Activated CD8-positive, alpha-beta T cell treated with anti-CD3 and anti-CD28 coated beads for 36 hours (primary cell): ENCODE data around the gene ZC3H12D. TPM values are rescaled to one million over a fixed set of nuclear protein-coding genes. Genes with fewer than 3 reads are reported as not detected.

Experiments used
- ATAC-seq: fragments of 200-7000 bp; cut with Tn5 transposase; one replicate; pipeline ENCODE4 v1.10.0; 2021; ENCODE audit warnings: mild to moderate bottlenecking, moderate library complexity
- CTCF ChIA-PET: fragments of 350-600 bp; sonication (Branson Sonifier 250); formaldehyde crosslinking; loops from one replicate; lab custom pipeline; 2021; ENCODE audit warnings: antibody characterized with exemption; lab: Charles Lee
- POLR2A ChIA-PET: fragments of 350-600 bp; sonication (Branson Sonifier 250); formaldehyde crosslinking; loops from one replicate; lab custom pipeline; 2021; ENCODE audit warnings: antibody characterized with exemption; lab: Charles Lee
- DNase-seq: peaks from one replicate; pipeline ENCODE4 v3.0.0-alpha.2; 2020
- H3K27ac Mint-ChIP-seq: one replicate; pipeline ENCODE4 v1.8.0; 2021; ENCODE audit warnings: mild to moderate bottlenecking, mixed read lengths
- H3K27me3 Mint-ChIP-seq: one replicate; pipeline ENCODE4 v1.8.0; 2021; ENCODE audit warnings: mixed read lengths
- H3K36me3 Mint-ChIP-seq: one replicate; pipeline ENCODE4 v1.8.0; 2021; ENCODE audit warnings: low read depth, mixed read lengths
- H3K4me1 Mint-ChIP-seq: one replicate; pipeline ENCODE4 v1.8.0; 2021; ENCODE audit warnings: low read depth, mixed read lengths
- H3K4me3 Mint-ChIP-seq: one replicate; pipeline ENCODE4 v1.8.0; 2021; ENCODE audit warnings: mild to moderate bottlenecking, moderate library complexity, mixed read lengths
- H3K9me3 Mint-ChIP-seq: one replicate; pipeline ENCODE4 v1.8.0; 2021; ENCODE audit warnings: mixed read lengths
- intact Hi-C: fragments of 100-400 bp; cut with micrococcal nuclease; formaldehyde crosslinking; loops from one replicate; pipeline ENCODE4 v1.10.0; 2022
- total RNA-seq, 2 experiments: library from RNA; stranded (reverse); gene quantifications; one replicate each; pipeline ENCODE4 v1.2.3, GENCODE V29; 2021
- TF ChIP-seq, protein P1 (sequence below): fragments of 200-600 bp; IDR thresholded peaks from one replicate; pipeline ENCODE4 v1.8.0; 2022; ENCODE audit warnings: antibody characterized with exemption, mild to moderate bottlenecking

The ZC3H12D gene
- total RNA-seq, 2 experiments from 2014 or later, result 37.7 to 39.0 TPM

DNA sequence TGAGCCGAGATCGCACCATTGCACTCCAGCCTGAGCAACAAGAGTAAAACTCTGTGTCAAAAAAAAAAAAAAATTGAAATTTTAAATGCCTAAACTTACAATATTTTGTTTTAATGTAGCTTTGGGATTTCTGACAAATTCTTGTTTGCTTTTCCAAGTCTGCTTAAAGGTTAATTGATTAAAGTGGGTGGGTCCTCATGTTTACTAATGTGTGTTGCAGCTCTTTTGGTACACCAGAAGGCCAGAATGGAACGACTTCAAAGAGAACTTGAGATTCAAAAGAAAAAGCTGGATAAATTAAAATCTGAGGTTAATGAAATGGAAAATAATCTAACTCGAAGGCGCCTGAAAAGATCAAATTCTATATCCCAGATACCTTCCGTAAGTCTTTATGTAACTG is 87.4 kb downstream of the ZC3H12D start:
- Mint-ChIP-seq H3K27me3 (no peaks in the 10 kb centered on the region), H3K9me3 (no peaks in the 10 kb centered on the region), H3K4me1 (peaks cover 34% of the 10 kb centered on the region), H3K36me3 (peaks cover 70% of the 10 kb centered on the region), H3K27ac (no peak overlapping the region), H3K4me3 (no peak overlapping the region)
- DNase-seq, result no peak
- intact Hi-C loops, result no loop called here
- CTCF ChIA-PET, result interaction anchor here (0.6 to 1.7 kb wide), 6 partner anchors 34 to 819 kb away, joined by 3 to 10 read pairs (median 3); no protein-coding TSS in a partner anchor
- no peak for ATAC-seq
- TF ChIP-seq, protein P1, sequence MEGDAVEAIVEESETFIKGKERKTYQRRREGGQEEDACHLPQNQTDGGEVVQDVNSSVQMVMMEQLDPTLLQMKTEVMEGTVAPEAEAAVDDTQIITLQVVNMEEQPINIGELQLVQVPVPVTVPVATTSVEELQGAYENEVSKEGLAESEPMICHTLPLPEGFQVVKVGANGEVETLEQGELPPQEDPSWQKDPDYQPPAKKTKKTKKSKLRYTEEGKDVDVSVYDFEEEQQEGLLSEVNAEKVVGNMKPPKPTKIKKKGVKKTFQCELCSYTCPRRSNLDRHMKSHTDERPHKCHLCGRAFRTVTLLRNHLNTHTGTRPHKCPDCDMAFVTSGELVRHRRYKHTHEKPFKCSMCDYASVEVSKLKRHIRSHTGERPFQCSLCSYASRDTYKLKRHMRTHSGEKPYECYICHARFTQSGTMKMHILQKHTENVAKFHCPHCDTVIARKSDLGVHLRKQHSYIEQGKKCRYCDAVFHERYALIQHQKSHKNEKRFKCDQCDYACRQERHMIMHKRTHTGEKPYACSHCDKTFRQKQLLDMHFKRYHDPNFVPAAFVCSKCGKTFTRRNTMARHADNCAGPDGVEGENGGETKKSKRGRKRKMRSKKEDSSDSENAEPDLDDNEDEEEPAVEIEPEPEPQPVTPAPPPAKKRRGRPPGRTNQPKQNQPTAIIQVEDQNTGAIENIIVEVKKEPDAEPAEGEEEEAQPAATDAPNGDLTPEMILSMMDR, result no peak
- POLR2A ChIA-PET, result no interaction called here

Other genes with a start within 250 kb of the ZC3H12D start
- gene TAB2, start 167.3 kb downstream of the ZC3H12D start, total RNA-seq, result 10 to 100 TPM; 64.8 to 69.1 TPM
- gene SUMO4, start 84.8 kb downstream of the ZC3H12D start, total RNA-seq, result 1 to 10 TPM; 3.7 to 4.7 TPM
- gene PPIL4, start 61.0 kb upstream of the ZC3H12D start, total RNA-seq, result 10 to 100 TPM; 20.8 to 21.9 TPM
- 10 to 100 TPM; 15.4 to 16.3 TPM for gene GINM1, start 81.4 kb upstream of the ZC3H12D start, total RNA-seq
- gene KATNA1, start 163.7 kb upstream of the ZC3H12D start, total RNA-seq, result 10 to 100 TPM; 18.8 to 19.7 TPM
- 10 to 100 TPM; 21.1 to 21.2 TPM for gene LATS1, start 233.1 kb upstream of the ZC3H12D start, total RNA-seq